HFF-Myc (cell line): ENCODE data around the gene LARP6.
"Not testable (repeated sequence)": the region's sequence is repeated elsewhere in the genome, so short reads cannot be mapped to it uniquely, and the experiment has no call there.

Experiments used
- DNase-seq: peaks from one replicate; pipeline ENCODE4 v3.0.0-alpha.2; 2011; ENCODE audit warnings: low read depth; ENCODE audit errors: extremely low read depth
- H3K4me3 ChIP-seq: replicated peaks from 2 replicates; pipeline ENCODE4 v1.5.1; 2011; ENCODE audit warnings: low read depth, mild to moderate bottlenecking, control low read depth, low read length
- CTCF ChIP-seq: IDR thresholded peaks from 2 replicates; pipeline ENCODE4 v1.5.1; 2012; ENCODE audit warnings: mild to moderate bottlenecking, low read depth, low read length, control low read depth; ENCODE audit errors: missing control alignments

Gene LARP6

GRCh38 chr15:70817266-70817665 lies 36.7 kb downstream of the LARP6 start:
- TF ChIP-seq CTCF = no peak
- no peak for DNase-seq
- no peak overlapping the region for H3K4me3 ChIP-seq

GRCh38 chr15:70815604-70816003 lies 38.4 kb downstream of the LARP6 start:
- no peak for DNase-seq
- TF ChIP-seq CTCF = no peak
- no peak overlapping the region for H3K4me3 ChIP-seq

- H3K4me3 ChIP-seq, DNase-seq: not testable (repeated sequence)
These were observed 38.9 kb downstream of the LARP6 start for GRCh38 chr15:70815011-70815410.

GRCh38 chr15:70812827-70813364 lies 41.1 kb downstream of the LARP6 start:
- no peak overlapping the region for H3K4me3 ChIP-seq
- DNase-seq = no peak
- no peak for TF ChIP-seq CTCF

- no peak for TF ChIP-seq CTCF
- no peak overlapping the region for H3K4me3 ChIP-seq
- DNase-seq = no peak
These were observed 42.9 kb downstream of the LARP6 start for GRCh38 chr15:70810916-70811578.

GRCh38 chr15:70806992-70807712 lies 46.8 kb downstream of the LARP6 start:
- no peak overlapping the region for H3K4me3 ChIP-seq
- no peak for DNase-seq
- no peak for TF ChIP-seq CTCF

GRCh38 chr15:70804388-70804787 lies 49.6 kb downstream of the LARP6 start:
- not testable (repeated sequence) for DNase-seq, H3K4me3 ChIP-seq

GRCh38 chr15:70802629-70803028 lies 51.3 kb downstream of the LARP6 start:
- no peak for TF ChIP-seq CTCF
- DNase-seq = no peak
- no peak overlapping the region for H3K4me3 ChIP-seq
